ENCODE measurements around the gene KIF16B. TPM values are rescaled to one million over a fixed set of nuclear protein-coding genes. Genes with fewer than 3 reads are reported as not detected.

The KIF16B gene
- total and polyA plus RNA-seq, 2 of the 13 experiments (the other 11 are each of a cell fraction or from before 2014, with no cell fraction given) = 6.9 to 18.0 TPM

GRCh38 chr20:16538779-16539178 lies 34.5 kb downstream of the KIF16B start:
- no TSS peak for BruUV-seq (replicated peaks)
- Histone ChIP-seq H3K27ac (ENCODE audit: extremely low read length, insufficient read depth, low read length) (no peak overlapping the region), H3K79me2 (ENCODE audit: insufficient read depth, low read length) (no peaks in the 10 kb centered on the region), H3K4me1 (ENCODE audit: insufficient read depth, low read length) (peaks cover 14% of the 10 kb centered on the region; the same call in 1 of the 2 replicates), H3K9me3 (ENCODE audit: low read length) (no peaks in the 10 kb centered on the region), H4K20me1 (ENCODE audit: insufficient read depth, low read length) (no peaks in the 10 kb centered on the region), H3K9ac (ENCODE audit: insufficient read depth, low read depth, low read length) (no peak overlapping the region), H3K4me2 (ENCODE audit: low read depth, low read length) (no peak overlapping the region), H3K27me3 (ENCODE audit: control insufficient read depth in 1 of 2, insufficient read depth in 2 of 2, low read length in 2 of 2) (no peaks in the 10 kb centered on the region), H2AFZ (ENCODE audit: low read length) (no peak overlapping the region), H3K4me3 (replicated peaks in 1 of 3; ENCODE audit: insufficient read depth in 1 of 3, low read depth in 2 of 3, low read length in 3 of 3) (no peak overlapping the region), H3K36me3 (replicated peaks in 1 of 2; ENCODE audit: control insufficient read depth in 1 of 2, insufficient read depth in 2 of 2, low read length in 2 of 2) (no peaks in the 10 kb centered on the region)
- POLR2A ChIA-PET = no interaction called here
- in situ Hi-C loops (cut with HindIII; ENCODE audit: extremely low pct_ligation_motif_present, low pct_unique_long_range_greater_than_20kb) (no loop called here), intact Hi-C loops (cut with micrococcal nuclease; ENCODE audit: unreplicated experiment) (no loop called here)
- no peak for TF ChIP-seq ZNF747 (CRISPR knock-in tag; IDR thresholded peaks at IDR 0.05; ENCODE audit: borderline replicate concordance)
- no peak for TF ChIP-seq ZNF777 (CRISPR knock-in tag; IDR thresholded peaks at IDR 0.05)
- TF ChIP-seq ZNF205 (CRISPR knock-in tag; IDR thresholded peaks at IDR 0.05) = no peak
- TF ChIP-seq ZSCAN29 (CRISPR knock-in tag; conservative IDR thresholded peaks at IDR 0.05) = no peak
- whole genome bisulfite sequencing (ENCODE audit: low lambda C conversion rate) = 98% methylated on average over 4 of the region's 4 CpGs
- DNase-seq (ENCODE audit: low spot score) (no peak), ATAC-seq (no peak), FAIRE-seq (no peak)
- CTCF ChIA-PET (ENCODE audit: low intra/inter-chr PET ratio, low total read pairs) = no interaction called here

- intact Hi-C loops (cut with micrococcal nuclease; ENCODE audit: unreplicated experiment) = no loop called here
- H3K9ac ChIP-seq (ENCODE audit: insufficient read depth, low read depth, low read length) = no peak overlapping the region
- H3K27me3 ChIP-seq (ENCODE audit: control insufficient read depth in 1 of 2, insufficient read depth in 2 of 2, low read length in 2 of 2) = no peaks in the 10 kb centered on the region
- no peaks in the 10 kb centered on the region for H3K9me3 ChIP-seq (ENCODE audit: low read length)
- H3K4me2 ChIP-seq (ENCODE audit: low read depth, low read length) = no peak overlapping the region
- no peak overlapping the region for H3K4me3 ChIP-seq (replicated peaks in 1 of 3; ENCODE audit: insufficient read depth in 1 of 3, low read depth in 2 of 3, low read length in 3 of 3)
- H3K36me3 ChIP-seq (replicated peaks in 1 of 2; ENCODE audit: control insufficient read depth in 1 of 2, insufficient read depth in 2 of 2, low read length in 2 of 2) = no peaks in the 10 kb centered on the region
- no peak overlapping the region for H3K27ac ChIP-seq (ENCODE audit: extremely low read length, insufficient read depth, low read length)
- no TSS peak for BruUV-seq (replicated peaks)
- 96% methylated on average over 2 of the region's 2 CpGs for WGBS (ENCODE audit: low lambda C conversion rate)
- peaks cover 14% of the 10 kb centered on the region; the same call in 1 of the 2 replicates for H3K4me1 ChIP-seq (ENCODE audit: insufficient read depth, low read length)
- ATAC-seq (no peak), DNase-seq (ENCODE audit: low spot score) (no peak), FAIRE-seq (no peak)
- ChIA-PET CTCF (ENCODE audit: low intra/inter-chr PET ratio, low total read pairs) (no interaction called here), POLR2A (no interaction called here)
- H3K79me2 ChIP-seq (ENCODE audit: insufficient read depth, low read length) = no peaks in the 10 kb centered on the region
- H4K20me1 ChIP-seq (ENCODE audit: insufficient read depth, low read length) = no peaks in the 10 kb centered on the region
- H2AFZ ChIP-seq (ENCODE audit: low read length) = no peak overlapping the region
- in situ Hi-C loops (cut with HindIII; ENCODE audit: extremely low pct_ligation_motif_present, low pct_unique_long_range_greater_than_20kb) = no loop called here
- TF ChIP-seq HOXD1 (CRISPR knock-in tag; IDR thresholded peaks at IDR 0.05) = no peak
- TF ChIP-seq, protein P1, sequence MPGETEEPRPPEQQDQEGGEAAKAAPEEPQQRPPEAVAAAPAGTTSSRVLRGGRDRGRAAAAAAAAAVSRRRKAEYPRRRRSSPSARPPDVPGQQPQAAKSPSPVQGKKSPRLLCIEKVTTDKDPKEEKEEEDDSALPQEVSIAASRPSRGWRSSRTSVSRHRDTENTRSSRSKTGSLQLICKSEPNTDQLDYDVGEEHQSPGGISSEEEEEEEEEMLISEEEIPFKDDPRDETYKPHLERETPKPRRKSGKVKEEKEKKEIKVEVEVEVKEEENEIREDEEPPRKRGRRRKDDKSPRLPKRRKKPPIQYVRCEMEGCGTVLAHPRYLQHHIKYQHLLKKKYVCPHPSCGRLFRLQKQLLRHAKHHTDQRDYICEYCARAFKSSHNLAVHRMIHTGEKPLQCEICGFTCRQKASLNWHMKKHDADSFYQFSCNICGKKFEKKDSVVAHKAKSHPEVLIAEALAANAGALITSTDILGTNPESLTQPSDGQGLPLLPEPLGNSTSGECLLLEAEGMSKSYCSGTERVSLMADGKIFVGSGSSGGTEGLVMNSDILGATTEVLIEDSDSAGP (CRISPR knock-in tag; IDR thresholded peaks at IDR 0.05; ENCODE audit: borderline replicate concordance) = no peak
- no peak for TF ChIP-seq ZNF280D (CRISPR knock-in tag; IDR thresholded peaks at IDR 0.05)
- no peak for TF ChIP-seq ZNF670 (CRISPR knock-in tag; IDR thresholded peaks at IDR 0.05; ENCODE audit: borderline replicate concordance)
- TF ChIP-seq, protein P2, sequence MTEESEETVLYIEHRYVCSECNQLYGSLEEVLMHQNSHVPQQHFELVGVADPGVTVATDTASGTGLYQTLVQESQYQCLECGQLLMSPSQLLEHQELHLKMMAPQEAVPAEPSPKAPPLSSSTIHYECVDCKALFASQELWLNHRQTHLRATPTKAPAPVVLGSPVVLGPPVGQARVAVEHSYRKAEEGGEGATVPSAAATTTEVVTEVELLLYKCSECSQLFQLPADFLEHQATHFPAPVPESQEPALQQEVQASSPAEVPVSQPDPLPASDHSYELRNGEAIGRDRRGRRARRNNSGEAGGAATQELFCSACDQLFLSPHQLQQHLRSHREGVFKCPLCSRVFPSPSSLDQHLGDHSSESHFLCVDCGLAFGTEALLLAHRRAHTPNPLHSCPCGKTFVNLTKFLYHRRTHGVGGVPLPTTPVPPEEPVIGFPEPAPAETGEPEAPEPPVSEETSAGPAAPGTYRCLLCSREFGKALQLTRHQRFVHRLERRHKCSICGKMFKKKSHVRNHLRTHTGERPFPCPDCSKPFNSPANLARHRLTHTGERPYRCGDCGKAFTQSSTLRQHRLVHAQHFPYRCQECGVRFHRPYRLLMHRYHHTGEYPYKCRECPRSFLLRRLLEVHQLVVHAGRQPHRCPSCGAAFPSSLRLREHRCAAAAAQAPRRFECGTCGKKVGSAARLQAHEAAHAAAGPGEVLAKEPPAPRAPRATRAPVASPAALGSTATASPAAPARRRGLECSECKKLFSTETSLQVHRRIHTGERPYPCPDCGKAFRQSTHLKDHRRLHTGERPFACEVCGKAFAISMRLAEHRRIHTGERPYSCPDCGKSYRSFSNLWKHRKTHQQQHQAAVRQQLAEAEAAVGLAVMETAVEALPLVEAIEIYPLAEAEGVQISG (CRISPR knock-in tag; IDR thresholded peaks at IDR 0.05) = no peak
- TF ChIP-seq, protein P3, sequence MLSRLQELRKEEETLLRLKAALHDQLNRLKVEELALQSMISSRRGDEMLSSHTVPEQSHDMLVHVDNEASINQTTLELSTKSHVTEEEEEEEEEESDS (CRISPR knock-in tag; IDR thresholded peaks at IDR 0.05; ENCODE audit: borderline replicate concordance) = no peak
- TF ChIP-seq ZKSCAN1 (IDR thresholded peaks at IDR 0.05; ENCODE audit: low read length) = no peak
- no peak for TF ChIP-seq ZNF747 (CRISPR knock-in tag; IDR thresholded peaks at IDR 0.05; ENCODE audit: borderline replicate concordance)
These were observed 35.3 kb downstream of the KIF16B start for GRCh38 chr20:16537918-16538317.
